ENCODE measurements around the gene CEACAM19.
"Not testable (repeated sequence)": the region's sequence is repeated elsewhere in the genome, so short reads cannot be mapped to it uniquely, and the experiment has no call there.

CEACAM19 gene

GRCh38 chr19:44701228-44701627 lies 29.9 kb downstream of the CEACAM19 start:
- DNase-seq (ENCODE audit: low read depth) = no peak

GRCh38 chr19:44702551-44703176 lies 31.4 kb downstream of the CEACAM19 start:
- no peak for DNase-seq (ENCODE audit: low read depth)

- no peak for DNase-seq (ENCODE audit: low read depth)
These were observed 32.2 kb downstream of the CEACAM19 start for GRCh38 chr19:44703336-44704078.

- DNase-seq (ENCODE audit: low read depth) = no peak
These were observed 33.7 kb downstream of the CEACAM19 start for GRCh38 chr19:44704982-44705381.

GRCh38 chr19:44705502-44706010 lies 34.3 kb downstream of the CEACAM19 start:
- DNase-seq (ENCODE audit: low read depth) = no peak

- no peak for DNase-seq (ENCODE audit: low read depth)
These were observed 35.4 kb downstream of the CEACAM19 start for GRCh38 chr19:44706506-44707236.

- DNase-seq (ENCODE audit: low read depth) = no peak
These were observed 36.5 kb downstream of the CEACAM19 start for GRCh38 chr19:44707794-44708193.

- DNase-seq (ENCODE audit: low read depth) = no peak
These were observed 37.7 kb downstream of the CEACAM19 start for GRCh38 chr19:44708940-44709339.

- not testable (repeated sequence) for DNase-seq (ENCODE audit: low read depth)
These were observed 38.4 kb downstream of the CEACAM19 start for GRCh38 chr19:44709434-44710266.

- DNase-seq (ENCODE audit: low read depth) = no peak
These were observed 39.2 kb downstream of the CEACAM19 start for GRCh38 chr19:44710483-44710882.

GRCh38 chr19:44712864-44713515 lies 41.7 kb downstream of the CEACAM19 start:
- no peak for DNase-seq (ENCODE audit: low read depth)

GRCh38 chr19:44714597-44715169 lies 43.4 kb downstream of the CEACAM19 start:
- no peak for DNase-seq (ENCODE audit: low read depth)

GRCh38 chr19:44717603-44718002 lies 46.3 kb downstream of the CEACAM19 start:
- DNase-seq (ENCODE audit: low read depth) = no peak

GRCh38 chr19:44718441-44719261 lies 47.4 kb downstream of the CEACAM19 start:
- no peak for DNase-seq (ENCODE audit: low read depth)

GRCh38 chr19:44719262-44719701 lies 48.0 kb downstream of the CEACAM19 start:
- DNase-seq (ENCODE audit: low read depth) = no peak

- not testable (repeated sequence) for DNase-seq (ENCODE audit: low read depth)
These were observed 49.1 kb downstream of the CEACAM19 start for GRCh38 chr19:44720396-44720795.

GRCh38 chr19:44720945-44721344 lies 49.7 kb downstream of the CEACAM19 start:
- DNase-seq (ENCODE audit: low read depth) = no peak

GRCh38 chr19:44721369-44721768 lies 50.1 kb downstream of the CEACAM19 start:
- DNase-seq (ENCODE audit: low read depth) = not testable (repeated sequence)

- DNase-seq (ENCODE audit: low read depth) = no peak
These were observed 51.1 kb downstream of the CEACAM19 start for GRCh38 chr19:44722131-44723121.

All from activated T-helper 9 cell treated with anti-CD3 and anti-CD28 coated beads, Interleukin-2, amount 50 U/mL, for 16 hours (primary cell).